Measurements from ENCODE around the gene PPP4R1. TPM values are rescaled to one million over a fixed set of nuclear protein-coding genes. Genes with fewer than 3 reads are reported as not detected.
"Not testable (repeated sequence)": the region's sequence is repeated elsewhere in the genome, so short reads cannot be mapped to it uniquely, and the experiment has no call there.

Gene PPP4R1
- total RNA-seq, 2 experiments from 2014 or later = 28.4 to 30.3 TPM

DNA sequence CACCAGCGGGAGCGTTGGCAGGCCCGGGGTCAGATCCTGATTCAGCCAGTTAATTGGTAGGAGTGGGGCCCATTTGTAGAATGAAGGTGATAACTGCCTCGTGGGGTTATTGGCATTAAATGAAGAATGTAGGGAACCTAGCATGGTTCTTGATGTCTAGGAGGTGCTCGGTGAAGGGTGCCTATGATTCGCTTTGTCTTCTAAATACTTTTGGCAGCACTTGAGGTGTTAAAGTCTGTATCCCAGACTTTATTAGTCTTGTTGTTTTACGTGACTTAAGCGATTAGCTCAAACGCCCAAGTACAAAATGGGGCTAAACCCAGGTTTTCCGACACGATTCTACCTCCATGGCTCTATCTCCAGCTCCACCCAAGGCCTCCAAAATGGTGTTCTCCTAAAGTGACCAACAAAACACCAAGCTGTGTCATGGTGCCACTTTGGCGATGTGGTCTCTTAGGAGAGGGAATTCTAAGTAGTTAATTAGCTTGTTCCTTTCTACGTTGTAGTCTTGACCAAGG lies 980 bp upstream of the PPP4R1 start:
- ATAC-seq (no peak), DNase-seq (no peak)
- Mint-ChIP-seq H3K4me3 (peak overlapping the region; percentile 68), H3K9me3 (ENCODE audit: low read depth) (no peaks in the 10 kb centered on the region), H3K27me3 (peaks cover 10% of the 10 kb centered on the region), H3K4me1 (peaks cover 45% of the 10 kb centered on the region), H3K36me3 (peaks cover 13% of the 10 kb centered on the region), H3K27ac (peak overlapping the region; percentile 68)
- CTCF ChIA-PET = interaction anchor here (1.1 to 1.2 kb wide), 3 partner anchors 45 to 335 kb away, joined by 3 to 4 read pairs (median 3); no protein-coding TSS in a partner anchor

- ATAC-seq = peak; percentile 57
- peak; percentile 59 for DNase-seq
- Mint-ChIP-seq H3K27ac (peak overlapping the region; percentile 83), H3K36me3 (peaks cover 14% of the 10 kb centered on the region), H3K4me1 (peaks cover 39% of the 10 kb centered on the region), H3K9me3 (ENCODE audit: low read depth) (no peaks in the 10 kb centered on the region), H3K4me3 (peak overlapping the region; percentile 94), H3K27me3 (peaks cover 2% of the 10 kb centered on the region)
- CTCF ChIA-PET = no interaction called here
Observed at GRCh38 chr18:9613550-9614400, 584 bp downstream of the PPP4R1 start.

- H3K4me3 Mint-ChIP-seq = peak overlapping the region; percentile 94
- H3K27me3 Mint-ChIP-seq = no peaks in the 10 kb centered on the region
- CTCF ChIA-PET = interaction anchor here (0.9 to 1.0 kb wide), 3 partner anchors 61 to 98 kb away, joined by 3 read pairs; no protein-coding TSS in a partner anchor
- no peaks in the 10 kb centered on the region for H3K9me3 Mint-ChIP-seq (ENCODE audit: low read depth)
- DNase-seq = no peak
- H3K27ac Mint-ChIP-seq = peak overlapping the region; percentile 83
- peaks cover 14% of the 10 kb centered on the region for H3K36me3 Mint-ChIP-seq
- H3K4me1 Mint-ChIP-seq = peaks cover 45% of the 10 kb centered on the region
- ATAC-seq = peak; percentile 8
Observed at GRCh38 chr18:9612977-9613376, 1.4 kb downstream of the PPP4R1 start.

GRCh38 chr18:9612215-9612830 lies 2.0 kb downstream of the PPP4R1 start:
- Mint-ChIP-seq H3K4me3 (peak overlapping the region; percentile 52), H3K36me3 (peaks cover 14% of the 10 kb centered on the region), H3K27me3 (no peaks in the 10 kb centered on the region), H3K4me1 (peaks cover 45% of the 10 kb centered on the region), H3K27ac (peak overlapping the region; percentile 12), H3K9me3 (ENCODE audit: low read depth) (no peaks in the 10 kb centered on the region)
- DNase-seq (peak; percentile 43), ATAC-seq (peak; percentile 35)
- CTCF ChIA-PET = interaction anchor here (0.7 to 1.3 kb wide), 7 partner anchors 9 to 99 kb away, joined by 3 to 4 read pairs (median 3); no protein-coding TSS in a partner anchor

DNA sequence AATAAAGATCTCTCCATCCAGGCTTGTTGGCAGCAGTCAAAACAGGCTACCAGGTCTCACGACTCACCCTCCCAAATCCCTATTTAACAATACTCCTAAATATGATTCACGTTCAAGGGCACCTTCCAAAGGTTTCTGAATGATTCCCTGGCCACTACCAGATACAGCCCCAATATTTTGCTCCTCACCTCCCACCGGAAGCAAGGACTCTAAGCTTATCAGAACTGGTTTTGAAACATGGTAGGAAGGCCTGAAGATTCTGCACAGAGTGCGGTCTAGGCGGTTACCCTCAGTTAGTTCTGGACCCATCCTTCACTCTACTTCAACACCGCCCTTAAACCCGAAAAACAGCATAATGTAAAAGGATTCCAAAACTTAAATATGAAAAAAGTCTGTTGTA lies 5.2 kb downstream of the PPP4R1 start:
- no peaks in the 10 kb centered on the region for H3K9me3 Mint-ChIP-seq (ENCODE audit: low read depth)
- H3K4me1 Mint-ChIP-seq = peaks cover 30% of the 10 kb centered on the region
- ATAC-seq (no peak), DNase-seq (no peak)
- CTCF ChIA-PET = no interaction called here
- H3K36me3 Mint-ChIP-seq = peaks cover 14% of the 10 kb centered on the region
- H3K27ac Mint-ChIP-seq = no peak overlapping the region
- H3K4me3 Mint-ChIP-seq = no peak overlapping the region
- no peaks in the 10 kb centered on the region for H3K27me3 Mint-ChIP-seq

- peaks cover 30% of the 10 kb centered on the region for H3K4me1 Mint-ChIP-seq
- no peak overlapping the region for H3K4me3 Mint-ChIP-seq
- H3K9me3 Mint-ChIP-seq (ENCODE audit: low read depth) = no peaks in the 10 kb centered on the region
- CTCF ChIA-PET = no interaction called here
- DNase-seq (no peak), ATAC-seq (no peak)
- peaks cover 14% of the 10 kb centered on the region for H3K36me3 Mint-ChIP-seq
- no peaks in the 10 kb centered on the region for H3K27me3 Mint-ChIP-seq
- no peak overlapping the region for H3K27ac Mint-ChIP-seq
Observed at GRCh38 chr18:9608728-9609127, 5.6 kb downstream of the PPP4R1 start.

DNA sequence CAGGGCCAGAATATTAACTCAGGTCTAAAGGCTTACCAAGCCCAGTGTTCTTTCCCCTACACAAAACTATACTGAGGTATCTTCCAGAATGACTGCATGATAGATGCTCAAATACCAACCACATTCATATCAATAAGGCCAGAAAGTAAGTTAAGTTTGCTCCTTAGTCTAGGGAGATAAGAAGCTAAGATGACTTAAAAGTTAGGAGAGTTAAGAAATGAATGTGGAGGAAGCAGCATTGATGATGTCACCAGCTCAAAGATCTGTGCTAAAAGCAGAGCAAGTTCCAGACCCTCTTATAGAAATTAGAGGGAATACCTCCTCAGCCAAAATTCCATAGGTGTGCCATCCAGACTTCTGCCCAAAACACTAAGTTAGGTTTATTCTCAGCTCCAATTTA lies 6.1 kb downstream of the PPP4R1 start:
- H3K9me3 Mint-ChIP-seq (ENCODE audit: low read depth) = no peaks in the 10 kb centered on the region
- H3K27ac Mint-ChIP-seq = no peak overlapping the region
- no peaks in the 10 kb centered on the region for H3K27me3 Mint-ChIP-seq
- no peak overlapping the region for H3K4me3 Mint-ChIP-seq
- CTCF ChIA-PET = interaction anchor here (1.0 kb wide), 1 partner anchor 9 kb away, joined by 4 read pairs; no protein-coding TSS in a partner anchor
- H3K36me3 Mint-ChIP-seq = peaks cover 12% of the 10 kb centered on the region
- ATAC-seq (no peak), DNase-seq (no peak)
- H3K4me1 Mint-ChIP-seq = peaks cover 27% of the 10 kb centered on the region

DNA sequence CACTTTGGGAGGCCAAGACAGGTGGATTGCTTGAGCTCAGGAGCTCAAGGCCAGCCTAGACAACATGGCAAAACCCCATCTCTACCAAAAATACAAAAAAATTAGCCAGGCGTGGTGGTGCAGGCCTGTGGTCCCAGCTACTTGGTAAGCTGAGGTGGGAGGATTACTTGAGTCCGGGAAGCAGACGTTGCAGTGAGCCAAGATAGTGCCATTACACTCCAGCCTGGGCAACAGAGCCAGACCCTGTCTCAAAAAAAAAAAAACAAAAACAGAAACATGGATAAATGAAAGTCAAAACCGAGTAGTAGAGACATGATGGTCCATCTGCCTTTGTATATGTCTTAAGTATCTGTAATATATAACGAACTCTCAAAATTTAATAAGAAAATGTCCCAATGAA lies 7.2 kb downstream of the PPP4R1 start:
- not testable (repeated sequence) for H3K27ac Mint-ChIP-seq; ATAC-seq; DNase-seq; H3K9me3 Mint-ChIP-seq (ENCODE audit: low read depth); H3K27me3 Mint-ChIP-seq; H3K4me3 Mint-ChIP-seq
- Mint-ChIP-seq H3K36me3 (peaks cover 14% of the 10 kb centered on the region), H3K4me1 (peaks cover 15% of the 10 kb centered on the region)
- CTCF ChIA-PET = interaction anchor here (1.0 kb wide), 1 partner anchor 8 kb away, joined by 4 read pairs; no protein-coding TSS in a partner anchor

- Mint-ChIP-seq H3K36me3 (peaks cover 12% of the 10 kb centered on the region), H3K27me3 (no peaks in the 10 kb centered on the region), H3K4me1 (peaks cover 11% of the 10 kb centered on the region), H3K27ac (no peak overlapping the region), H3K4me3 (no peak overlapping the region), H3K9me3 (ENCODE audit: low read depth) (no peaks in the 10 kb centered on the region)
- ATAC-seq (no peak), DNase-seq (no peak)
- CTCF ChIA-PET = interaction anchor here (1.1 kb wide), 1 partner anchor 44 kb away, joined by 3 read pairs; no protein-coding TSS in a partner anchor
Observed at GRCh38 chr18:9606039-9606438, 8.3 kb downstream of the PPP4R1 start.

- CTCF ChIA-PET = no interaction called here
- no peak for DNase-seq
- Mint-ChIP-seq H3K4me3 (no peak overlapping the region), H3K9me3 (ENCODE audit: low read depth) (no peaks in the 10 kb centered on the region), H3K36me3 (peaks cover 9% of the 10 kb centered on the region), H3K27me3 (no peaks in the 10 kb centered on the region), H3K27ac (no peak overlapping the region), H3K4me1 (peaks cover 10% of the 10 kb centered on the region)
- ATAC-seq = no peak
Observed at GRCh38 chr18:9604348-9604747, 10.0 kb downstream of the PPP4R1 start.

DNA sequence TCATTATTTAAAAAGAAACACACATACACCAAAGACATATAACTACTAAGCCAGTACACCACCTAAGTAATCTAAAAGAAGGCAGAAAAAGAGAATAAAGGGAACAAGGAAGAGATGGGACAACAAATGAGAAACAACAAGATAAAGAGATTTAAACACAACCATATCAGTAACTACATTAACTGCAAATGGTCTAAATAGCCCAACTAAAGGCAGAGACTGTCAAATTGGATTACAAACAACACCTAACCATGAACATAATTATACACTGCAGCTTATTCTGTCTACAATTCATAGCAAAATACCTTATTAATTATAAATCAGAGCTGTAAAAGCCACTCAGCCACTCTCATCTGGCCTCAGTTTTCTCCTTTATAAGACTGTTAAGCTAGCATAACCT lies 15.0 kb downstream of the PPP4R1 start:
- CTCF ChIA-PET = interaction anchor here (1.2 kb wide), 1 partner anchor 8 kb away, joined by 4 read pairs; no protein-coding TSS in a partner anchor

DNA sequence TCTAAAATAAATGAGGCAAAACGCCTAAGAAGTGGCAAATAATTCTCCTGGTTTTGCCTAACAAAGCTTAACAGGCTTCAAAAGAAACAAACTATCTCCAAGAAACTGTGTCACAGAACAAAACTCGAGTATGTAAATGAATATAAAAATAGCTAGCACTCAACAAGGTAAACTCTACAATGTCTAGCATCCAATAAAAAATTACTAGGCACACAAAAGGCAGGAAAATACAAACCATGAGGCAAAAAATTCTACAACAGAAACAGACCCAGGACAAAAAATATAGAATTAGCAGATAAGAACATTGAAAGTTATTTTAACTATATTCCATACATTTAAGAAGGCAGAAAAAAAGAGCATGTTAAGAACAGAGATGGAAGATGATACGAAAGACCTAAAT lies 16.8 kb downstream of the PPP4R1 start:
- ATAC-seq (no peak), DNase-seq (no peak)
- CTCF ChIA-PET = no interaction called here
- Mint-ChIP-seq H3K27me3 (no peaks in the 10 kb centered on the region), H3K4me1 (peaks cover 15% of the 10 kb centered on the region), H3K9me3 (ENCODE audit: low read depth) (peaks cover 8% of the 10 kb centered on the region), H3K36me3 (peaks cover 25% of the 10 kb centered on the region), H3K27ac (no peak overlapping the region), H3K4me3 (no peak overlapping the region)

More for the DNA sequence above, 15.0 kb downstream of the PPP4R1 start:
- Mint-ChIP-seq H3K27ac (no peak overlapping the region), H3K4me3 (no peak overlapping the region), H3K9me3 (ENCODE audit: low read depth) (peaks cover 8% of the 10 kb centered on the region), H3K27me3 (no peaks in the 10 kb centered on the region), H3K36me3 (peaks cover 22% of the 10 kb centered on the region), H3K4me1 (peaks cover 15% of the 10 kb centered on the region)
- DNase-seq (no peak), ATAC-seq (no peak)

DNA sequence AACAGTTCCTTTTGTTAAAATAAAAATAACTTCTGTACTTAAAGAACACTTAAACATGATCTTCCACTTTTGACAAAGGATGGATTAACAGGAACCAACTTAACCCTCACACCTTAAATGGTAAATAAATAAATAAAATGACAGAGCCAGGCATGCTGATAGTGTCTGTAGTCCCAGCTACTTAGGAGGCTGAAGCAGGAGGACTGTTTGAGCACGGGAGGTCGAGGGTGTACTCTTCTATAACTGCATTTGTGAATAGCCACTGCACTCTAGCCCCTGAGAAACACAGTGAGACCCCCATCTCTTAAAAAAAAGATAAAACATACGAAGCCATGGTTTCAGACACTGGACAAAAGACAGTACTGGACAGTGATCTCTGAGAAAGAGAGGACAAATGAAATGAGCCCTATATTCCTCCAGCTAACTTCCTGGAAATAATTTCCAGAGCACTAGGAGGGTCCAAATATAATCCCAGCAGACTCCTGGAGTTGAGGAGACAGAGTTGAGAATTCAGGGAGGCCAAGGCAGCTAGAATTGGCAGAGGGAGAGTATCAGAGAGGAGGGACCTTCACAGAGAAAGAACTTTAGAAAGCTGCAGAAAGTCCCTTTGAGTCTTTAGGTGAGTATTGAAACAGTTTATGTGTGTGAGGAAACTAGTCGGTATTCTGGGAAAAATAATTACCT lies 17.4 kb downstream of the PPP4R1 start:
- ATAC-seq = no peak
- no peak for DNase-seq
- H3K36me3 Mint-ChIP-seq = peaks cover 28% of the 10 kb centered on the region
- no peak overlapping the region for H3K27ac Mint-ChIP-seq
- H3K4me3 Mint-ChIP-seq = no peak overlapping the region
- H3K9me3 Mint-ChIP-seq (ENCODE audit: low read depth) = peaks cover 8% of the 10 kb centered on the region
- no peaks in the 10 kb centered on the region for H3K27me3 Mint-ChIP-seq
- peaks cover 15% of the 10 kb centered on the region for H3K4me1 Mint-ChIP-seq
- CTCF ChIA-PET = no interaction called here

All from activated CD8-positive, alpha-beta memory T cell treated with anti-CD3 and anti-CD28 coated beads, Interleukin-2, amount 10 ng/mL, durations not matched to agents 7 days and 5 days (primary cell).